Endothelial cell of umbilical vein (primary cell): ENCODE measurements around the gene HEATR3. TPM values are rescaled to one million over a fixed set of nuclear protein-coding genes. Genes with fewer than 3 reads are reported as not detected.

Source experiments
- BruUV-seq: library from RNA; stranded (reverse); fragments of 400-500 nt; replicated peaks from 2 replicates; lab custom pipeline; 2021; lab: Mats Ljungman, UMichigan
- CTCF ChIA-PET: fragments of 300-600, 350-600 bp; sonication (Branson Sonifier 250); formaldehyde crosslinking; loops from one replicate; lab custom pipeline; 2021; ENCODE audit warnings: antibody characterized with exemption, inconsistent platforms; lab: Charles Lee
- POLR2A ChIA-PET: fragments of 300-600, 350-600 bp; sonication (Branson Sonifier 250); formaldehyde crosslinking; loops from one replicate; lab custom pipeline; 2021; ENCODE audit warnings: antibody characterized with exemption, inconsistent platforms; lab: Charles Lee
- DNase-seq: peaks from one replicate; pipeline ENCODE4 v3.0.0-alpha.2; 2011; ENCODE audit warnings: low read depth, low spot score
- FAIRE-seq: peaks from 2 replicates; lab custom pipeline; 2011; peaks lifted over from hg19 to GRCh38; lab: Jason Lieb, UNC
- H2AFZ ChIP-seq: 2 replicates; pipeline ENCODE4 v1.6.0; 2012; ENCODE audit warnings: low read depth, low read length, control low read depth, inconsistent platforms
- H3K27ac ChIP-seq: 2 replicates; pipeline ENCODE4 v1.5.1; 2011; ENCODE audit warnings: low read depth, mild to moderate bottlenecking, control low read depth, low read length, moderate library complexity; ENCODE audit not compliant: insufficient read depth
- H3K27me3 ChIP-seq, 2 experiments: 2 replicates each; pipeline versions ENCODE4 v1.6.0 to v1.6.1; 2011; ENCODE audit warnings: low read length in 2 of 2, mixed read lengths in 1 of 2; ENCODE audit not compliant: control insufficient read depth in 2 of 2, insufficient read depth in 2 of 2
- H3K36me3 ChIP-seq, 2 experiments: 2 replicates in 1 of 2; 3 replicates in 1 of 2; pipeline ENCODE4 v1.5.1; 2011; ENCODE audit warnings: low read length in 2 of 2, mild to moderate bottlenecking in 1 of 2, moderate library complexity in 1 of 2; ENCODE audit not compliant: control insufficient read depth in 2 of 2, insufficient read depth in 2 of 2; ENCODE audit errors: extremely low read depth in 1 of 2
- H3K4me1 ChIP-seq: 3 replicates; pipeline ENCODE4 v1.5.1; 2011; ENCODE audit warnings: mild to moderate bottlenecking, low read length; ENCODE audit not compliant: control insufficient read depth, insufficient read depth; ENCODE audit errors: extremely low read depth
- H3K4me2 ChIP-seq: 2 replicates; pipeline ENCODE4 v1.6.1; 2011; ENCODE audit warnings: low read length, control low read depth, mixed read lengths; ENCODE audit not compliant: insufficient read depth
- H3K4me3 ChIP-seq, 3 experiments: fragments of 200-600 bp in 1 of 3; sonication (generic), shearing (Covaris generic) in 1 of 3; replicated peaks in 1 of 3; 2 replicates each; pipeline ENCODE4 v1.5.1; 2011 to 2016; ENCODE audit warnings: control low read depth in 3 of 3, low read length in 3 of 3, mild to moderate bottlenecking in 2 of 3, inconsistent platforms in 1 of 3, low read depth in 1 of 3, moderate library complexity in 1 of 3; ENCODE audit not compliant: insufficient read depth in 1 of 3
- H3K79me2 ChIP-seq: 2 replicates; pipeline ENCODE4 v1.6.0; 2012; ENCODE audit warnings: low read length, inconsistent platforms; ENCODE audit not compliant: control insufficient read depth, insufficient read depth
- H3K9ac ChIP-seq: replicated peaks from 2 replicates; pipeline ENCODE3; 2011; ENCODE audit warnings: low read length, control low read depth; ENCODE audit not compliant: insufficient read depth; ENCODE audit errors: extremely low read depth
- H3K9me1 ChIP-seq: replicated peaks from 3 replicates; pipeline ENCODE4 v1.6.0; 2011; ENCODE audit warnings: mild to moderate bottlenecking, low read length; ENCODE audit not compliant: control insufficient read depth, insufficient read depth; ENCODE audit errors: extremely low read depth
- H3K9me3 ChIP-seq: replicated peaks from 2 replicates; pipeline ENCODE4 v1.5.1; 2012; ENCODE audit warnings: low read length, inconsistent platforms; ENCODE audit not compliant: control insufficient read depth, insufficient read depth
- H4K20me1 ChIP-seq: replicated peaks from 2 replicates; pipeline ENCODE3; 2011; ENCODE audit warnings: mild to moderate bottlenecking, low read length; ENCODE audit not compliant: control insufficient read depth, insufficient read depth; ENCODE audit errors: extremely low read depth
- CTCF ChIP-seq, 2 donors: IDR thresholded peaks; 1 replicate in 1 of 2; 2 replicates in 1 of 2; pipeline ENCODE4 v1.5.1; 2011; ENCODE audit warnings: low read length in 2 of 2, mild to moderate bottlenecking in 2 of 2, moderate library complexity in 2 of 2, control low read depth in 1 of 2, inconsistent platforms in 1 of 2, low read depth in 1 of 2; ENCODE audit not compliant: insufficient read depth in 1 of 2; ENCODE audit errors: extremely low read depth in 1 of 2
- GATA2 ChIP-seq: IDR thresholded peaks from 2 replicates; pipeline ENCODE4 v1.7.0; 2011; ENCODE audit warnings: low read depth, mild to moderate bottlenecking, moderate library complexity, mixed read lengths, low read length; ENCODE audit not compliant: insufficient read length, insufficient read depth
- JUN ChIP-seq: IDR thresholded peaks from 2 replicates; pipeline ENCODE4 v1.6.1; 2011; ENCODE audit warnings: borderline replicate concordance, low read depth; ENCODE audit not compliant: insufficient read length, insufficient read depth
- MAX ChIP-seq: IDR thresholded peaks from 2 replicates; pipeline ENCODE4 v1.6.1; 2011; ENCODE audit not compliant: insufficient read depth, insufficient read length
- dilution Hi-C: fragments of 300-500 bp; cut with MboI; formaldehyde crosslinking; loops from one replicate; pipeline ENCODE4 v1.15.0; 2019; ENCODE audit warnings: low sequenced_read_pairs; ENCODE audit not compliant: extremely low pct_ligation_motif_present
- intact Hi-C: fragments of 100-400 bp; cut with micrococcal nuclease; formaldehyde crosslinking; loops from one replicate; pipeline ENCODE4 v1.10.0; 2022
- polyA plus RNA-seq, 4 experiments: library from polyadenylated mRNA; depleted of rRNA in 3 of 4; stranded (reverse) in 3 of 4; unstranded in 1 of 4; fragments of >200 nt; gene quantifications; 2 replicates each; pipeline versions ENCODE4 v1.2.1 to v1.2.3, GENCODE V29; 2011 to 2012; ENCODE audit warnings: missing spikeins in 1 of 4
- total RNA-seq: library from RNA; stranded (reverse); gene quantifications from 2 replicates; pipeline ENCODE4 v1.2.3, GENCODE V29; 2021

Gene HEATR3
- total and polyA plus RNA-seq, 2 donors (not counting 3 experiments of a cell fraction or from before 2014, with no cell fraction given): 6.7 to 23.1 TPM

GRCh38 chr16:50067290-50067853, 1.6 kb downstream of the HEATR3 start:
- Histone ChIP-seq H3K4me2 (peak overlapping the region; percentile 58), H4K20me1 (no peaks in the 10 kb centered on the region), H3K9me3 (no peaks in the 10 kb centered on the region), H3K9me1 (no peaks in the 10 kb centered on the region), H3K9ac (no peak overlapping the region), H3K79me2 (peaks cover 38% of the 10 kb centered on the region), H3K27me3 (no peaks in the 10 kb centered on the region), H3K4me1 (peaks cover 27% of the 10 kb centered on the region), H3K27ac (no peak overlapping the region), H3K4me3 (no peak overlapping the region), H2AFZ (no peak overlapping the region), H3K36me3 (peaks cover 0 to 9% of the 10 kb centered on the region in 2 experiments)
- ChIA-PET POLR2A (no interaction called here), CTCF (interaction anchor here (0.7 to 7.3 kb wide), 22 partner anchors 11 to 739 kb away, joined by 3 to 193 read pairs (median 4); partner anchors contain the start of gene CNEP1R1)
- FAIRE-seq (peak; percentile 50), DNase-seq (peak; percentile 73)
- TF ChIP-seq JUN (no peak), MAX (no peak), GATA2 (no peak), CTCF (IDR thresholded peaks at IDR 0.05; ENCODE audit: extremely low read depth in 1 of 2, insufficient read depth in 1 of 2, low read depth in 1 of 2, low read length in 2 of 2) (peak; percentile 56 to 62)
- intact Hi-C loops (loop anchor here (1.0 to 5.0 kb wide), 7 partner anchors 42 to 598 kb away; partner anchors contain the start of genes BRD7, CNEP1R1 and NKD1), dilution Hi-C loops (no loop called here)
- BruUV-seq: no TSS peak
